Measurements from ENCODE around the gene TMED4. TPM values are rescaled to one million over a fixed set of nuclear protein-coding genes. Genes with fewer than 3 reads are reported as not detected.

Gene TMED4
- 49.7 and 58.0 TPM in 2 replicates for total RNA-seq (2022)
- Bru-seq, nascent RNA, result percentile 85 among the genes with signal in this experiment
- percentile 99 among the genes with signal in this experiment for BruChase-seq, experiment 1, labeled RNA remaining after a 6-hour chase
- BruChase-seq, experiment 2, labeled RNA remaining after a 2-hour chase, result percentile 96 among the genes with signal in this experiment
- long read RNA-seq, transcript TMED4-203 (5 exons, 2,322 nt), result major isoform, 56 of 80 reads
- long read RNA-seq, transcript TMED4-205 (4 exons, 1,755 nt), result minor isoform, 10 of 80 reads
- long read RNA-seq, partial matches to known transcripts, result 6 of 80 reads
- long read RNA-seq, other reads (novel, unspliced or antisense), result 3 of 80 reads

GRCh38 chr7:44581879-44582603 is at the start of gene TMED4:
TMED4 (minus strand) TSS chr7:44582231; CDS start chr7:44582206, 25 bp downstream.
- ChIA-PET CTCF (interaction anchor here (0.6 to 1.5 kb wide), 7 partner anchors 17 to 1632 kb away, joined by 3 to 8 read pairs (median 3); no protein-coding TSS in a partner anchor), POLR2A (interaction anchor here (0.5 to 3.7 kb wide), 37 partner anchors 9 to 529 kb away, joined by 3 to 50 read pairs (median 4); partner anchors contain the start of genes DDX56, H2AZ2, NUDCD3 and OGDH)
- intact Hi-C loops (cut with micrococcal nuclease), result no loop called here
- Mint-ChIP-seq H3K4me1 (ENCODE audit: insufficient read depth, unreplicated experiment) (peaks cover 6% of the 10 kb centered on the region), H3K27me3 (ENCODE audit: insufficient read depth, unreplicated experiment) (no peaks in the 10 kb centered on the region), H3K27ac (ENCODE audit: low read depth, unreplicated experiment) (peak within 1 kb of the TSS; percentile 93), H3K4me3 (ENCODE audit: unreplicated experiment) (peak within 1 kb of the TSS; percentile 85), H3K9me3 (ENCODE audit: unreplicated experiment) (no peaks in the 10 kb centered on the region), H3K36me3 (ENCODE audit: insufficient read depth, unreplicated experiment) (peaks cover 41% of the 10 kb centered on the region)
- TF ChIP-seq CTCF (IDR thresholded peaks at IDR 0.05; ENCODE audit: unreplicated experiment), result no peak
- no TSS peak for BruUV-seq (replicated peaks)
- peak; percentile 99 for DNase-seq (ENCODE audit: unreplicated experiment)

- POLR2A ChIA-PET, result interaction anchor here (0.7 to 2.1 kb wide), 3 partner anchors 15 to 26 kb away, joined by 3 to 6 read pairs (median 5); partner anchors contain the start of gene OGDH
- CTCF ChIA-PET, result interaction anchor here (0.6 kb wide), 2 partner anchors 9 to 20 kb away, joined by 4 read pairs; no protein-coding TSS in a partner anchor
- no TSS peak for BruUV-seq (replicated peaks)
- H3K4me1 Mint-ChIP-seq (ENCODE audit: insufficient read depth, unreplicated experiment), result peaks cover 24% of the 10 kb centered on the region
- intact Hi-C loops (cut with micrococcal nuclease), result no loop called here
- H3K4me3 Mint-ChIP-seq (ENCODE audit: unreplicated experiment), result no peak overlapping the region
- H3K36me3 Mint-ChIP-seq (ENCODE audit: insufficient read depth, unreplicated experiment), result peaks cover 48% of the 10 kb centered on the region
- DNase-seq (ENCODE audit: unreplicated experiment), result no peak
- H3K9me3 Mint-ChIP-seq (ENCODE audit: unreplicated experiment), result no peaks in the 10 kb centered on the region
- no peak overlapping the region for H3K27ac Mint-ChIP-seq (ENCODE audit: low read depth, unreplicated experiment)
- TF ChIP-seq CTCF (IDR thresholded peaks at IDR 0.05; ENCODE audit: unreplicated experiment), result no peak
- H3K27me3 Mint-ChIP-seq (ENCODE audit: insufficient read depth, unreplicated experiment), result no peaks in the 10 kb centered on the region
These were observed 49.6 kb upstream of the TMED4 start for GRCh38 chr7:44631458-44632115.

GRCh38 chr7:44630792-44631457 is 48.9 kb upstream of the TMED4 start:
- intact Hi-C loops (cut with micrococcal nuclease), result no loop called here
- peaks cover 54% of the 10 kb centered on the region for H3K36me3 Mint-ChIP-seq (ENCODE audit: insufficient read depth, unreplicated experiment)
- no peak overlapping the region for H3K4me3 Mint-ChIP-seq (ENCODE audit: unreplicated experiment)
- H3K4me1 Mint-ChIP-seq (ENCODE audit: insufficient read depth, unreplicated experiment), result peaks cover 24% of the 10 kb centered on the region
- no peak for TF ChIP-seq CTCF (IDR thresholded peaks at IDR 0.05; ENCODE audit: unreplicated experiment)
- H3K27me3 Mint-ChIP-seq (ENCODE audit: insufficient read depth, unreplicated experiment), result no peaks in the 10 kb centered on the region
- ChIA-PET CTCF (interaction anchor here (0.6 kb wide), 2 partner anchors 19 to 21 kb away, joined by 4 read pairs; no protein-coding TSS in a partner anchor), POLR2A (interaction anchor here (0.7 to 2.1 kb wide), 4 partner anchors 10 to 25 kb away, joined by 3 to 6 read pairs (median 6); partner anchors contain the start of gene OGDH)
- BruUV-seq (replicated peaks), result no TSS peak
- no peaks in the 10 kb centered on the region for H3K9me3 Mint-ChIP-seq (ENCODE audit: unreplicated experiment)
- H3K27ac Mint-ChIP-seq (ENCODE audit: low read depth, unreplicated experiment), result no peak overlapping the region
- DNase-seq (ENCODE audit: unreplicated experiment), result no peak
